Stimulated activated memory B cell treated with anti-CD40 and anti-IgM and Interleukin-4, amounts not matched to agents 10 μg/mL and 1 μg/mL and 100 μg/mL, for 72 hours (primary cell): ENCODE measurements around the gene RNF213.
"Not testable (repeated sequence)": the region's sequence is repeated elsewhere in the genome, so short reads cannot be mapped to it uniquely, and the experiment has no call there.

Experiments used
- ATAC-seq: fragments of 150-1000 bp; cut with Tn5 transposase; 2 replicates; pipeline ENCODE4 v1.10.0; 2021
- H3K27ac Mint-ChIP-seq: one replicate; pipeline ENCODE4 v1.8.0; 2022; ENCODE audit warnings: mild to moderate bottlenecking, mixed read lengths
- H3K27me3 Mint-ChIP-seq: one replicate; pipeline ENCODE4 v1.8.0; 2022; ENCODE audit warnings: mixed read lengths
- H3K36me3 Mint-ChIP-seq: one replicate; pipeline ENCODE4 v1.8.0; 2022; ENCODE audit warnings: mixed read lengths
- H3K4me1 Mint-ChIP-seq: one replicate; pipeline ENCODE4 v1.8.0; 2022; ENCODE audit warnings: mixed read lengths
- H3K4me3 Mint-ChIP-seq: one replicate; pipeline ENCODE4 v1.8.0; 2022; ENCODE audit warnings: mild to moderate bottlenecking, moderate library complexity, mixed read lengths
- H3K9me3 Mint-ChIP-seq: one replicate; pipeline ENCODE4 v1.8.0; 2022; ENCODE audit warnings: mixed read lengths

RNF213 gene

GRCh38 chr17:80254396-80255251, 6.0 kb upstream of the RNF213 start:
- Mint-ChIP-seq H3K4me1 (peaks cover 39% of the 10 kb centered on the region), H3K4me3 (no peak overlapping the region), H3K36me3 (no peaks in the 10 kb centered on the region), H3K9me3 (no peaks in the 10 kb centered on the region), H3K27ac (peak overlapping the region; percentile 80), H3K27me3 (no peaks in the 10 kb centered on the region)
- ATAC-seq, result peak; percentile 79

- no peak overlapping the region for H3K27ac Mint-ChIP-seq
- H3K36me3 Mint-ChIP-seq, result no peaks in the 10 kb centered on the region
- no peak for ATAC-seq
- H3K4me3 Mint-ChIP-seq, result no peak overlapping the region
- H3K27me3 Mint-ChIP-seq, result no peaks in the 10 kb centered on the region
- no peaks in the 10 kb centered on the region for H3K9me3 Mint-ChIP-seq
- H3K4me1 Mint-ChIP-seq, result peaks cover 43% of the 10 kb centered on the region
Observed at GRCh38 chr17:80256034-80256350, 4.7 kb upstream of the RNF213 start.

GRCh38 chr17:80257716-80258213, 2.9 kb upstream of the RNF213 start:
- ATAC-seq, result no peak
- peaks cover 57% of the 10 kb centered on the region for H3K4me1 Mint-ChIP-seq
- no peak overlapping the region for H3K4me3 Mint-ChIP-seq
- peak overlapping the region; percentile 89 for H3K27ac Mint-ChIP-seq
- H3K9me3 Mint-ChIP-seq, result no peaks in the 10 kb centered on the region
- no peaks in the 10 kb centered on the region for H3K27me3 Mint-ChIP-seq
- no peaks in the 10 kb centered on the region for H3K36me3 Mint-ChIP-seq

GRCh38 chr17:80258296-80258695, 2.4 kb upstream of the RNF213 start:
- ATAC-seq, H3K27me3 Mint-ChIP-seq, H3K9me3 Mint-ChIP-seq, H3K36me3 Mint-ChIP-seq: not testable (repeated sequence)
- H3K4me1 Mint-ChIP-seq, result peaks cover 62% of the 10 kb centered on the region
- peak overlapping the region; percentile 89 for H3K27ac Mint-ChIP-seq
- H3K4me3 Mint-ChIP-seq, result peak overlapping the region; percentile 54

- Mint-ChIP-seq H3K9me3 (no peaks in the 10 kb centered on the region), H3K4me1 (peaks cover 68% of the 10 kb centered on the region), H3K36me3 (peaks cover 2% of the 10 kb centered on the region), H3K27me3 (no peaks in the 10 kb centered on the region), H3K4me3 (peak overlapping the region; percentile 94), H3K27ac (peak overlapping the region; percentile 89)
- ATAC-seq, result no peak
Observed at GRCh38 chr17:80259457-80260068, 1.1 kb upstream of the RNF213 start.

- Mint-ChIP-seq H3K4me3 (peak overlapping the region; percentile 94), H3K36me3 (peaks cover 5% of the 10 kb centered on the region), H3K27me3 (no peaks in the 10 kb centered on the region), H3K9me3 (no peaks in the 10 kb centered on the region), H3K27ac (peak overlapping the region; percentile 89), H3K4me1 (peaks cover 68% of the 10 kb centered on the region)
- ATAC-seq, result peak; percentile 74
Observed at GRCh38 chr17:80260069-80260535, 550 bp upstream of the RNF213 start.

- H3K9me3 Mint-ChIP-seq, result no peaks in the 10 kb centered on the region
- H3K27ac Mint-ChIP-seq, result peak overlapping the region; percentile 90
- H3K4me3 Mint-ChIP-seq, result peak overlapping the region; percentile 77
- H3K4me1 Mint-ChIP-seq, result peaks cover 74% of the 10 kb centered on the region
- H3K36me3 Mint-ChIP-seq, result peaks cover 11% of the 10 kb centered on the region
- no peaks in the 10 kb centered on the region for H3K27me3 Mint-ChIP-seq
- peak; percentile 38 for ATAC-seq
Observed at GRCh38 chr17:80261159-80261894, 675 bp downstream of the RNF213 start.

GRCh38 chr17:80261895-80262279, 1.2 kb downstream of the RNF213 start:
- Mint-ChIP-seq H3K9me3 (no peaks in the 10 kb centered on the region), H3K4me1 (peaks cover 74% of the 10 kb centered on the region), H3K27ac (peak overlapping the region; percentile 90), H3K4me3 (peak overlapping the region; percentile 77), H3K36me3 (peaks cover 11% of the 10 kb centered on the region), H3K27me3 (no peaks in the 10 kb centered on the region)
- ATAC-seq, result no peak

- Mint-ChIP-seq H3K27ac (peak overlapping the region; percentile 90), H3K4me3 (peak overlapping the region; percentile 77), H3K4me1 (peaks cover 73% of the 10 kb centered on the region)
Observed at GRCh38 chr17:80262291-80262690, 1.6 kb downstream of the RNF213 start.

GRCh38 chr17:80262775-80263244, 2.2 kb downstream of the RNF213 start:
- Mint-ChIP-seq H3K4me1 (peaks cover 68% of the 10 kb centered on the region), H3K27me3 (no peaks in the 10 kb centered on the region), H3K27ac (peak overlapping the region; percentile 90), H3K9me3 (no peaks in the 10 kb centered on the region), H3K4me3 (peak overlapping the region; percentile 87), H3K36me3 (peaks cover 11% of the 10 kb centered on the region)
- no peak for ATAC-seq

More at GRCh38 chr17:80262291-80262690, 1.6 kb downstream of the RNF213 start:
- no peak for ATAC-seq
- H3K36me3 Mint-ChIP-seq, result peaks cover 11% of the 10 kb centered on the region
- H3K27me3 Mint-ChIP-seq, result no peaks in the 10 kb centered on the region
- no peaks in the 10 kb centered on the region for H3K9me3 Mint-ChIP-seq

- no peaks in the 10 kb centered on the region for H3K9me3 Mint-ChIP-seq
- ATAC-seq, result peak; percentile 67
- H3K27me3 Mint-ChIP-seq, result no peaks in the 10 kb centered on the region
- H3K4me1 Mint-ChIP-seq, result peaks cover 61% of the 10 kb centered on the region
- peaks cover 11% of the 10 kb centered on the region for H3K36me3 Mint-ChIP-seq
- H3K27ac Mint-ChIP-seq, result peak overlapping the region; percentile 90
- H3K4me3 Mint-ChIP-seq, result peak overlapping the region; percentile 87
Observed at GRCh38 chr17:80263253-80264204, 2.9 kb downstream of the RNF213 start.

GRCh38 chr17:80264205-80265075, 3.8 kb downstream of the RNF213 start:
- no peak for ATAC-seq
- H3K4me3 Mint-ChIP-seq, result peak overlapping the region; percentile 87
- H3K4me1 Mint-ChIP-seq, result peaks cover 52% of the 10 kb centered on the region
- peak overlapping the region; percentile 90 for H3K27ac Mint-ChIP-seq
- peaks cover 11% of the 10 kb centered on the region for H3K36me3 Mint-ChIP-seq
- no peaks in the 10 kb centered on the region for H3K27me3 Mint-ChIP-seq
- H3K9me3 Mint-ChIP-seq, result no peaks in the 10 kb centered on the region

- Mint-ChIP-seq H3K9me3 (no peaks in the 10 kb centered on the region), H3K27me3 (no peaks in the 10 kb centered on the region), H3K4me1 (peaks cover 46% of the 10 kb centered on the region), H3K27ac (peak overlapping the region; percentile 90), H3K4me3 (peak overlapping the region; percentile 87), H3K36me3 (peaks cover 11% of the 10 kb centered on the region)
- ATAC-seq, result peak; percentile 54
Observed at GRCh38 chr17:80265205-80266068, 4.8 kb downstream of the RNF213 start.
